Tibial nerve (tissue), 4 donors: ENCODE results near the gene MRNIP. TPM values are rescaled to one million over a fixed set of nuclear protein-coding genes. Genes with fewer than 3 reads are reported as not detected.

Source experiments
- DNase-seq, 2 donors: peaks; one replicate each; pipeline ENCODE4 v3.0.0-alpha.2; 2019; ENCODE audit warnings: low spot score in 2 of 2
- H3K27ac ChIP-seq, 4 donors: fragments of 200-600 bp; sonication (generic) in 3 of 4; one replicate each; pipeline ENCODE4 v1.5.1; 2017 to 2019; ENCODE audit warnings: mild to moderate bottlenecking in 1 of 4
- H3K27me3 ChIP-seq, 2 donors: fragments of 200-600 bp; sonication (generic) in 1 of 2; one replicate each; pipeline versions ENCODE4 v1.5.1 to v1.6.0; 2017 to 2019
- H3K36me3 ChIP-seq, 3 donors: fragments of 200-600 bp; sonication (generic); one replicate each; pipeline ENCODE4 v1.5.1; 2018 to 2019
- H3K4me1 ChIP-seq, 4 donors: fragments of 200-600 bp; sonication (generic) in 3 of 4; one replicate each; pipeline ENCODE4 v1.5.1; 2017 to 2019
- H3K4me3 ChIP-seq, 4 donors: fragments of 200-600 bp; sonication (generic) in 3 of 4; one replicate each; pipeline ENCODE4 v1.5.1; 2017 to 2019; ENCODE audit warnings: mild to moderate bottlenecking in 1 of 4, moderate library complexity in 1 of 4
- H3K9me3 ChIP-seq, 4 donors: fragments of 200-600 bp; sonication (generic) in 3 of 4; one replicate each; pipeline ENCODE4 v1.5.1; 2017 to 2019
- CTCF ChIP-seq, 5 experiments: fragments of 200-600 bp in 3 of 5; fragments of 450-650 bp in 2 of 5; sonication (generic) in 3 of 5; IDR thresholded peaks; one replicate each; pipeline ENCODE4 v1.5.1; 2016 to 2019; ENCODE audit warnings: antibody characterized with exemption in 5 of 5, mild to moderate bottlenecking in 3 of 5, moderate library complexity in 2 of 5
- EP300 ChIP-seq, 2 donors: sonication (generic); formaldehyde crosslinking; IDR thresholded peaks; one replicate each; pipeline ENCODE4 v1.6.1; 2017; ENCODE audit warnings: antibody characterized with exemption in 2 of 2, mild to moderate bottlenecking in 1 of 2
- POLR2A ChIP-seq, 2 donors: fragments of 450-650 bp; IDR thresholded peaks; one replicate each; pipeline ENCODE4 v1.6.1; 2017; ENCODE audit warnings: antibody characterized with exemption in 2 of 2, mild to moderate bottlenecking in 2 of 2, moderate library complexity in 2 of 2
- WGBS, 2 donors: methylation state at CpG; one replicate each; pipeline ENCODE4 v1.1.5; 2018; 5-methylcytosine and 5-hydroxymethylcytosine counted together
- total RNA-seq, 4 donors: library from RNA; depleted of rRNA; stranded (reverse); fragments of >200 nt; gene quantifications; one replicate each; pipeline ENCODE4 v1.1.0, GENCODE V29; 2016

The MRNIP gene
- total RNA-seq, 4 donors from 2014 or later, result 48.5 to 82.4 (median 63.2) TPM

- Histone ChIP-seq H3K36me3 (peaks cover 12 to 97% (median 42%) of the 10 kb centered on the region in 3 donors), H3K4me1 (peaks cover 0 to 51% (median 2%) of the 10 kb centered on the region in 4 donors)
These were observed 27.7 kb downstream of the MRNIP start for GRCh38 chr5:179830818-179831468.

GRCh38 chr5:179829732-179830435, 28.7 kb downstream of the MRNIP start:
- no peak for TF ChIP-seq EP300 (IDR thresholded peaks at IDR 0.05)
- no peak for TF ChIP-seq POLR2A (IDR thresholded peaks at IDR 0.05)
- TF ChIP-seq CTCF (IDR thresholded peaks at IDR 0.05), result no peak
- H3K36me3 ChIP-seq, result peaks cover 17 to 97% (median 48%) of the 10 kb centered on the region in 3 donors

More at GRCh38 chr5:179830818-179831468, 27.7 kb downstream of the MRNIP start:
- TF ChIP-seq CTCF (IDR thresholded peaks at IDR 0.05) (no peak), POLR2A (IDR thresholded peaks at IDR 0.05) (no peak), EP300 (IDR thresholded peaks at IDR 0.05) (no peak)
- WGBS, 2 donors, result 98% methylated on average over 7 of the region's 7 CpGs
- DNase-seq, result no peak
- Histone ChIP-seq H3K9me3 (no peaks in the 10 kb centered on the region), H3K4me3 (no peak overlapping the region), H3K27me3 (no peaks in the 10 kb centered on the region), H3K27ac (no peak overlapping the region)

GRCh38 chr5:179828756-179829421, 29.7 kb downstream of the MRNIP start:
- no peak overlapping the region for H3K4me3 ChIP-seq
- no peaks in the 10 kb centered on the region for H3K27me3 ChIP-seq
- WGBS, 2 donors, result 90 to 91% methylated on average over 3 of the region's 3 CpGs
- peaks cover 0 to 68% (median 13%) of the 10 kb centered on the region in 4 donors for H3K4me1 ChIP-seq
- H3K36me3 ChIP-seq, result peaks cover 19 to 100% (median 50%) of the 10 kb centered on the region in 3 donors
- H3K9me3 ChIP-seq, result no peaks in the 10 kb centered on the region
- TF ChIP-seq EP300 (IDR thresholded peaks at IDR 0.05) (no peak), CTCF (IDR thresholded peaks at IDR 0.05) (no peak), POLR2A (IDR thresholded peaks at IDR 0.05) (no peak)
- peak overlapping the region in 2 of 4 donors; percentile 4 to 18 for H3K27ac ChIP-seq
- no peak for DNase-seq

More at GRCh38 chr5:179829732-179830435, 28.7 kb downstream of the MRNIP start:
- WGBS, 2 donors, result 82% methylated on average over 7 of the region's 7 CpGs
- Histone ChIP-seq H3K4me3 (no peak overlapping the region), H3K27ac (peak overlapping the region in 1 of 4 donors; percentile 18), H3K9me3 (no peaks in the 10 kb centered on the region), H3K4me1 (peaks cover 0 to 60% (median 4%) of the 10 kb centered on the region in 4 donors), H3K27me3 (no peaks in the 10 kb centered on the region)
- DNase-seq, result no peak

GRCh38 chr5:179827680-179828079, 30.9 kb downstream of the MRNIP start:
- H3K27ac ChIP-seq, result peak overlapping the region in 2 of 4 donors; percentile 50 to 54
- 67 to 70% methylated on average over 9 of the region's 9 CpGs for WGBS, 2 donors
- H3K4me1 ChIP-seq, result peaks cover 0 to 74% (median 24%) of the 10 kb centered on the region in 4 donors
- TF ChIP-seq POLR2A (IDR thresholded peaks at IDR 0.05) (no peak), EP300 (IDR thresholded peaks at IDR 0.05) (no peak), CTCF (IDR thresholded peaks at IDR 0.05) (no peak)
- H3K36me3 ChIP-seq, result peaks cover 17 to 99% (median 41%) of the 10 kb centered on the region in 3 donors
- no peak for DNase-seq
- H3K27me3 ChIP-seq, result no peaks in the 10 kb centered on the region
- no peak overlapping the region for H3K4me3 ChIP-seq
- no peaks in the 10 kb centered on the region for H3K9me3 ChIP-seq
